ENCODE data around the gene SMAGP. TPM values are rescaled to one million over a fixed set of nuclear protein-coding genes. Genes with fewer than 3 reads are reported as not detected.

Gene SMAGP
- total RNA-seq, 1 experiment from 2014 or later, result 62.5 TPM

DNA sequence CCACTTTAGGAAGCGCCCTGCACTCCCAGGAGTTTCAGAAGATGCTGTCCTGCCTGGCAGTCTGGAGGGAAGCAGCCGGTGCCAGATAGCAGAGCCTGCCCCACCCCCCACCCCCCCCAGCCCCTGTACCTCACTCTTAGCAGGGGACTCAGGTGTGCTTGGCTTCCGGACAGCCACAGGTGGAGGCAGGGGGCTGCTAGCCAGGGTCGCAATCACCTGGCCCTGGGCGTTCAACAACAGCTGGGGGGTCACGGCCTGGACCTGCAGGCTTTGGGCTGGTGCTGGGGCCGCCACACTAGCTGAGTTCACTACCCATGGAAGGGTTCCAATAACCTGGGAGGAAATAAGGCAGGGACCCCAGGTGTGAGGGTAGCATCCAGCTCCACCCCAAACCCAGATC lies 74.4 kb downstream of the SMAGP start:
- H3F3A ChIP-seq (ENCODE audit: low read length, unreplicated experiment), result no peaks in the 10 kb centered on the region
- ATAC-seq, result no peak
- H2AFZ ChIP-seq (ENCODE audit: low read length), result no peak overlapping the region
- H3K4me2 ChIP-seq (ENCODE audit: low read length), result no peak overlapping the region
- H3K9me3 ChIP-seq (ENCODE audit: low read length), result no peaks in the 10 kb centered on the region
- BruUV-seq (replicated peaks), result no TSS peak
- no peaks in the 10 kb centered on the region for H3K27me3 ChIP-seq (ENCODE audit: low read length)
- intact Hi-C loops (cut with micrococcal nuclease), result no loop called here
- no peak for TF ChIP-seq EZH2 (IDR thresholded peaks at IDR 0.05; ENCODE audit: low read length, unreplicated experiment)
- no peak for TF ChIP-seq EZH2phosphoT487 (IDR thresholded peaks at IDR 0.05; ENCODE audit: borderline replicate concordance, low read length)
- no peaks in the 10 kb centered on the region for H4K20me1 ChIP-seq (ENCODE audit: low read length)
- H3K9ac ChIP-seq (ENCODE audit: low read length), result no peak overlapping the region
- no peaks in the 10 kb centered on the region for H3K79me2 ChIP-seq (ENCODE audit: low read length)
- H3K36me3 ChIP-seq (ENCODE audit: low read depth, low read length), result no peaks in the 10 kb centered on the region
- H3K9me2 ChIP-seq (replicated peaks; ENCODE audit: low read length), result no peaks in the 10 kb centered on the region
- H3K4me3 ChIP-seq (ENCODE audit: low read length), result no peak overlapping the region
- no peak for DNase-seq
- H3K4me1 ChIP-seq (ENCODE audit: insufficient read depth, low read length), result no peaks in the 10 kb centered on the region
- POLR2A ChIA-PET (ENCODE audit: unreplicated experiment), result no interaction called here
- CTCF ChIA-PET, result no interaction called here
- H3K27ac ChIP-seq (ENCODE audit: low read length), result no peak overlapping the region

Other genes with a start within 250 kb of the SMAGP start
- 28.4 and 38.8 TPM in 2 replicates for gene SLC11A2, start 244.0 kb downstream of the SMAGP start, total RNA-seq (2014; rRNA removed)
- 46.9 and 47.1 TPM in 2 replicates for gene LETMD1, start 222.1 kb downstream of the SMAGP start, total RNA-seq (2014; rRNA removed)
- 18.9 and 23.3 TPM in 2 replicates for gene CSRNP2, start 186.8 kb downstream of the SMAGP start, total RNA-seq (2014; rRNA removed)
- gene TFCP2, start 97.3 kb downstream of the SMAGP start, total RNA-seq (2014; rRNA removed), result 23.2 and 27.3 TPM in 2 replicates
- gene POU6F1, start 52.4 kb downstream of the SMAGP start, total RNA-seq (2014; rRNA removed), result 0.17 and 6.9 TPM in 2 replicates
- 56.1 and 57.4 TPM in 2 replicates for gene DAZAP2, start 31.6 kb downstream of the SMAGP start, total RNA-seq (2014; rRNA removed)
- not detected in 2 replicates for gene BIN2, start 53.8 kb upstream of the SMAGP start, total RNA-seq (2014; rRNA removed)
- gene CELA1, start 76.3 kb upstream of the SMAGP start, total RNA-seq (2014; rRNA removed), result not detected in 2 replicates
- 93.4 and 101 TPM in 2 replicates for gene GALNT6, start 121.0 kb upstream of the SMAGP start, total RNA-seq (2014; rRNA removed)
- 3.3 and 4.2 TPM in 2 replicates for gene SLC4A8, start 154.4 kb upstream of the SMAGP start, total RNA-seq (2014; rRNA removed)

Data from PC-3 (cell line).